Endothelial cell of umbilical vein (primary cell): ENCODE results near the gene NEIL3.

Experiments used
- CTCF ChIP-seq, 2 donors: IDR thresholded peaks; 1 replicate in 1 of 2; 2 replicates in 1 of 2; pipeline ENCODE4 v1.5.1; 2011; ENCODE audit warnings: low read length in 2 of 2, mild to moderate bottlenecking in 2 of 2, moderate library complexity in 2 of 2, control low read depth in 1 of 2, inconsistent platforms in 1 of 2, low read depth in 1 of 2; ENCODE audit not compliant: insufficient read depth in 1 of 2; ENCODE audit errors: extremely low read depth in 1 of 2
- EZH2 ChIP-seq: IDR thresholded peaks from 2 replicates; pipeline ENCODE4 v1.6.1; 2012; ENCODE audit warnings: borderline replicate concordance, low read depth, mild to moderate bottlenecking, moderate library complexity, low read length, inconsistent platforms; ENCODE audit not compliant: severe bottlenecking
- MYC ChIP-seq: IDR thresholded peaks from one replicate; pipeline ENCODE4 v1.6.1; 2011; ENCODE audit warnings: mild to moderate bottlenecking, low read depth, low read length
- POLR2A ChIP-seq: IDR thresholded peaks from 2 replicates; pipeline ENCODE4 v1.6.1; 2012; ENCODE audit warnings: low read depth, mild to moderate bottlenecking, control low read depth, low read length

GRCh38 chr4:177322266-177322665, 12.6 kb downstream of the NEIL3 start:
- TF ChIP-seq EZH2 (no peak), POLR2A (no peak), CTCF (IDR thresholded peaks at IDR 0.05; ENCODE audit: extremely low read depth in 1 of 2, insufficient read depth in 1 of 2, low read depth in 1 of 2, low read length in 2 of 2) (no peak), MYC (no peak)
